Bone marrow (tissue), 2 donors: ENCODE measurements around the gene COIL.
A peak's percentile ranks its signal among the peaks of the same experiment; 100 is the strongest.
"Not testable (repeated sequence)": the region's sequence is repeated elsewhere in the genome, so short reads cannot be mapped to it uniquely, and the experiment has no call there.

ENCODE experiments used
- DNase-seq, 2 donors: peaks; one replicate each; lab custom pipeline; 2025; lab: John Stamatoyannopoulos, UW

Gene COIL

GRCh38 chr17:56960596-56961538, at the start of gene COIL:
Gene COIL (minus strand): TSS chr17:56961050. CDS start chr17:56961019, 31 bp downstream.
- DNase-seq: peak; percentile 74 to 85

GRCh38 chr17:57010487-57010886, 49.6 kb upstream of the COIL start:
- DNase-seq: no peak

- peak in 1 of 2 donors; percentile 25 for DNase-seq
Measured at GRCh38 chr17:57009737-57010445, 49.0 kb upstream of the COIL start.

- no peak for DNase-seq
Measured at GRCh38 chr17:57008958-57009357, 48.1 kb upstream of the COIL start.

- DNase-seq: peak in 1 of 2 donors; percentile 7
Measured at GRCh38 chr17:57006040-57006439, 45.2 kb upstream of the COIL start.

- DNase-seq: peak in 1 of 2 donors; percentile 48
Measured at GRCh38 chr17:57004944-57005579, 44.2 kb upstream of the COIL start.

GRCh38 chr17:57002904-57003303, 42.1 kb upstream of the COIL start:
- no peak for DNase-seq

GRCh38 chr17:57001541-57001940, 40.7 kb upstream of the COIL start:
- DNase-seq: no peak

- DNase-seq: no peak
Measured at GRCh38 chr17:56997313-56997712, 36.5 kb upstream of the COIL start.

- DNase-seq: no peak
Measured at GRCh38 chr17:56995766-56996165, 34.9 kb upstream of the COIL start.

- no peak for DNase-seq
Measured at GRCh38 chr17:56994009-56994792, 33.4 kb upstream of the COIL start.

- DNase-seq: no peak
Measured at GRCh38 chr17:56992364-56992763, 31.5 kb upstream of the COIL start.

GRCh38 chr17:56988901-56989572, 28.2 kb upstream of the COIL start:
- no peak for DNase-seq

- no peak for DNase-seq
Measured at GRCh38 chr17:56987283-56987834, 26.5 kb upstream of the COIL start.

GRCh38 chr17:56985371-56986162, 24.7 kb upstream of the COIL start:
- DNase-seq: peak in 1 of 2 donors; percentile 55

- DNase-seq: no peak
Measured at GRCh38 chr17:56983366-56983765, 22.5 kb upstream of the COIL start.

GRCh38 chr17:56982312-56982711, 21.5 kb upstream of the COIL start:
- DNase-seq: no peak

GRCh38 chr17:56980526-56980925, 19.7 kb upstream of the COIL start:
- DNase-seq: not testable (repeated sequence)

GRCh38 chr17:56979091-56979480, 18.2 kb upstream of the COIL start:
- DNase-seq: no peak
